M059J (cell line): Measurements from ENCODE around the gene BLACAT1. TPM values are rescaled to one million over a fixed set of nuclear protein-coding genes. Genes with fewer than 3 reads are reported as not detected.
A peak's percentile ranks its signal among the peaks of the same experiment; 100 is the strongest.
"Not testable (repeated sequence)": the region's sequence is repeated elsewhere in the genome, so short reads cannot be mapped to it uniquely, and the experiment has no call there.

Source experiments
- DNase-seq: peaks from one replicate; pipeline ENCODE4 v3.0.0-alpha.2; 2012; ENCODE audit warnings: low read depth
- total RNA-seq: library from RNA; depleted of rRNA; stranded (reverse); fragments of >200 nt; shearing (Covaris generic); gene quantifications from 2 replicates; pipeline ENCODE4 v1.2.3, GENCODE V29; 2014

Gene BLACAT1
- total RNA-seq, 1 experiment from 2014 or later, result 0.15 TPM

GRCh38 chr1:205441716-205442050 is 14.2 kb downstream of the BLACAT1 start:
- no peak for DNase-seq

DNA sequence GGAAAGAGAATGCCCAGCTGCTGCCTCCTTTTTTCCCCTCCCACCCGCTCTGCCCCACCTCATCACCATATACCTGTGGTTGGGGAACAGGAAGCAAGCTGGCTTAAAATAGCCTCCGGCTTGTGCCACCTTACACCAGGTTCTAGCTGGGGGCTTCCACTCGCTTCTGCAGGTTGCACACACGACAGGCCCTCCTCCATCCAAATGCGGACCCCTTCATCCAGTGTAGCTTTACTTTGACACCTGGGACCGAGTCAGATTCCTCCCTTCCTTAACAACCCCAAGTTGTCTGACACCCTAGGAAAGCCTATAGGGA is 14.6 kb downstream of the BLACAT1 start:
- no peak for DNase-seq

GRCh38 chr1:205440476-205441317 is 15.1 kb downstream of the BLACAT1 start:
- peak; percentile 87 for DNase-seq

- DNase-seq, result no peak
These were observed 15.7 kb downstream of the BLACAT1 start for GRCh38 chr1:205440121-205440475.

- DNase-seq, result peak; percentile 71
These were observed 17.4 kb downstream of the BLACAT1 start for GRCh38 chr1:205438213-205439158.

- DNase-seq, result no peak
These were observed 18.3 kb downstream of the BLACAT1 start for GRCh38 chr1:205437570-205437969.

DNA sequence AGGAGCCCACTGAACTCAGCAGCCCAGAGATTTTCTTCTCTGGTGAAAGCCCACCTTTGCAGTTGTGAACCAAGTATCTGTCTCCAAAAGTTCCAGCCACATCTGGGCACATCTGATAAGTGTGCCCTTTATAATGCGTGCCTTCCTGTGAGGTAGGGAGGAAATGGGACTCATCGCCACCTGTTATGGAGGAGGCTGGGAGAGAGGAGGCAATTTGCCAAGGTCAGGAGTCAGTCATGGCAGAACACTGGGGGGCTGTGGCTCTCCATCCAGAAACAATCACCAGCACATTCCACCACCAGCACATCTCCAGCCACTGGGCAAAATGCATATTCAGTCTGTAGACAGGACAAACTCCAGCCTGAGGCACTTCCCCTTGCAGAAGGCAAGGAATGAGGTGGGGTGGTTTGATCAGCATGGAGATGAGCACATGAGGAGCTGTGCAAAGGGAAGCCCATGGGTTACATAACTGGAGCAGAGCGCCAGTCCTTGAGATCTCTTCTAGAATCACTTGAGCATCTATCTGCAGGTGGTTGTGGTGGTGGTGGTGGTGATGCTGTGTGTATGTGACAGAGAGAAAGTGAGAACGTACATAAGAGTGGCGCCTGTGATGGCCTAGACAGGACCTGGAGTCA is 19.0 kb downstream of the BLACAT1 start:
- DNase-seq, result no peak

DNA sequence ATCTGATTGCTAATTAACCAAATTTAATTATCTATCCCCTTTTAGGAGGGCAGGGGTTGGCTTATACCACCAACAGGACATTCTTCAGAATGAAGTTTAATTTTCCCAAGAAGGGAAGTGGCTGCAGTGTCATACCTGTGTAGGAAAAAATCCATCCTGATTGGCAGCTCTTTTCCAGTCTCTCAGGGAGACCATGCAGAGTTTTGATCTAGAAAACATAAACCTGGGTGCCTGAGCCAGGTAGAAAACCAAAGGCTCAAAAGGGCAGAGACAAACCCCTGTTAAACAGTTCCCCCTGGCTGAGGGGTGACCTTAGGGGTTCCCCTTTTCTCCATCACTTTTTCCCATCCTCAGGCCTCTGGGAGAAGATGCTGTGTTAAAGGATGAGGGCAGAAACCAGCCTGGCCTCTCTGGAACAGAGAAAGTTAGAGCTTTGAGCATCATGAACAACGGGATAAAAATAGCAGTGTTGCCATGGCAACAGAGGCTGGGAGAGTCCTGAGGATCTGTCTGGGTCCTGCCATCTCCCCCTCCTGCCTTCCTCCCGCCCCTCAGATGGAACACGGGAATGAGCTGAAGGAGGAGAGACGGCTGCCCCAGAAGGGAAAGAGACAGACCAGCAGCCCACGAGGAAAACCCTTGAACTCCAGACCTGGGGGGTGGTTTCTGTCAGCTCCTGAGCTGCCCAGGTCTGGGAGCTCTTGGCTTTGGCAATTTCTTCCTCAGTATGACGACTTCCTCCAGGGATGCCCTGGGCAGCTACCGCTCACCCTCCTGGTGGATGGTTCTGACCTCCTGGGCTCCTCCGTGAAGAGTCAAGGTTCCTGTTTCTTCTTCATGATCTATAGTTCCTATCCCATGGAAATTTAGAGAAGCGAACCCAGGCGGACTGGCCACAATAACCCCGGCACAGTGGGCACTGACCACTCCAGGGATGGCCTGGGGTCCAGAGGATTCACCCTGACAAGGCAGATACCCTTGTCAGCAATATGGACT is 20.0 kb downstream of the BLACAT1 start:
- DNase-seq, result peak; percentile 24

DNA sequence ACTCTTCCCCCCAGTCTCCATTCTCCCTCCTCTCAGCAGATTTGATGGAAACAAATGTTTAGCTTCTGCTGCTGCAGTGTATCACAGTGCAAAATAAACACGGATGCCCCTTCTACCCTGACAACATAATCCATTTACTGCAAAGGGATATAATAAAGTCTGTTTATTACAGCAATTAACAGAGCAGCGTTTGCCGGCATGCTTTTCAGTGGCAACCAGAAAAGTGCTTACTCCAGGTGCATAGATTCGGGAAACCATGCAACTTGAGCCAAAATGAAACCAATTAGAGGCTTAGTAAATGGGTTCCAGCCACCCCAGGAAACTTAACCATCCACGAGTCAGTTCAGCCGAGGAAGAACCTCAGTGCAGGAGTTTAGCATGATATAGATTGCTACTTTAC is 21.1 kb downstream of the BLACAT1 start:
- DNase-seq, result no peak

- not testable (repeated sequence) for DNase-seq
These were observed 23.2 kb downstream of the BLACAT1 start for GRCh38 chr1:205432692-205433091.

- no peak for DNase-seq
These were observed 23.7 kb downstream of the BLACAT1 start for GRCh38 chr1:205432116-205432515.

DNA sequence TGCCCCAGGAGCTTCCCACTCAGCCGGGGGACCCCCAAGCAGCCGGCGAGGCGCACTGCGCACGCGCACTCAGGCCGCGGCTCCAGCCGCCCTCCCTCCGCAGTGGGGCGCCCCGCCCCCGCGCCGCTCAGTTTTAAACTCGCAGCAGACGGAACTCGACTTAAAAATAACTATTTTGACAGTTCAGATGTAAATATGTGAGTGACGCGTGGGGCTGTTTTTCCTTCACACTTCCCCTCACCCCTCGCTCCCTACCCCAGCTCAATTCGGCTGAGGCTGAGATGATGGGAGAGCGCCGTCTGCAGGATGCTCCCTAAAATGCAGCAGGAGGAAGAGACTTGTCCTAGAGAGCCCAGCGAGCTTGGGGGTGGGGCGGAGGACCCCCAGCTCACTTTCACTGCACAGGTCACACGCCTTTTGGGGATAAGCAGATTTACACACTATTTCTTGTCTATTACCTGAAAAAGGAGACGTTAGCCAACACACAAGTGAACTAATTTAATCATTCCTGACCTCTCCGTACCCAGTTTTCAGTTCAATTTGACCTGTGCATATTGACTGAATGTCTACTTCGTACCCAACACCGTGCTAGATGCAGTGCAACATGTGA is 25.0 kb downstream of the BLACAT1 start:
- peak; percentile 31 for DNase-seq

DNA sequence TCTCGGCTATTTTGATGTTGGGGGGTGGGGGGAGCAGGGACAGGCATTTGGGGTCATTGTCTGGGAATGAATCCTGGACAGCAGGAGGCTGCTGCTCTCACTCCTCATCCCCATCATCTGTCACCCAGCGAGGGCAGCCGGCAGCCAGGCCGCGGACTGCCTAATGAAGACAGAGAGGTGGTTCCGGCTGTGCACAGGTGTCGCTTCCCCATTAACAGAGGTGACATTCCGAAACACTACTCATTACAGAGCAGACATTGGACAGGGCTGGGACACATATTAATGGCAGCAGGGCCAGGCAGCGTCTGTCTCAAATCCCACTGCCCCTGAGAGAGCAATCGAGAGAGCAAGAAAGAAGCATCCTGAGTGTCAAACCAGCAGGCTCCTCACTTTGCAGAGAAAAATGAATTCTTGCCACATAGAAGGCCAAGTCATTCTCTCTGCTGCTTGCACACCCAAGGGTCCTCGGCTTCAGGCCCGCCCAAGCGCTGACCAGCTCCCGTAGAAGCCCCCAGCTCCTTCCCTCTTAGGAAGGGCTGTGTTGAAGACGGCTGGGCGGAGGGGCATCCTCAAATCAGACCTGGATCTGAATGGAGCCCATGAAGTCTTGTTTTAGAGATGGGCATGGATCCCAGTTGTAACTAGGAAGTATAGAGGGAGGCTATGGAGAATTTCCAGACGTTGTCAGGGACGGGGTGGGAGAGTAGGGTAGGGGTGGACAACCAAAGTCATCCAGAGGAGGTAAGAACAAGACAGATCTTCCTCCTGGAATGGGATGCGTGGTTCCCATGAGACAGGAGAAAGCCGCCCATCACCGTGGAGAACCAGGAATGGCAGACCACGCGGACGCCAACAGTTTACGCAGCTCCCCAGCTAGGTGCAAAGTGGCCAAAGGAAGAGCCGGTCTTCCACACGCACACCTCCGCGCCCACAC is 25.8 kb downstream of the BLACAT1 start:
- DNase-seq, result no peak

DNA sequence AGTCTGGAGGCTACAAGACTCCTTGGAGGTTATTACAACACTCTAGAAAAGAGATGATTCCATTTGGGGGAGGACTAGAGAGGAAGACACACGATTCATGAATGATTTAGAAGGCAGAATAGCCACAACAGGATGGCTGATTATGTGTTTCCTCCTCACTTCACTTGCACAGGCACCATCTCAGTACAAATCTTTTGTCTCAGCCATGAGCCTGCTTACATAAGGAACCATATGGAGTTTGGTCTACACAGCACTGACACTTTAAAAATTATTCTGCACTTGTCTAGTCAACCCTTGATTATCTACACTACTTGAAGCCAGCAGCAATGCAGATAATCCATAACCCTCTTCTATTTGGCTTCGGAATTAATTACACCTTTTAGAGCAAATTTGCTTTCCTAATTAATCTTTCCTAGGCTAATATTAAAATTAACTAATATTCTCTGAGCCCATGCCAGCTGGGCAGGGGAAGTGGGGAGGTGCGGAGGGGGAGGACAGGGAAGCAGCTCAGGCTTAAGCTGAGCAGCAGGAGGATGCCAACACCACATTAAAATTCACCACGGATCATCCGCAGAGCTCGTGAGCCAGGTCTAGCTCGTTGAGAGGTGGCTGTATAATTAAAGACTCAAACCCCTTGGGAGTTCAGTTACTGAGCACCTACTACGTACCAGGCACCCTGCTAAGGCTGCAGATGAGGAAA is 30.8 kb downstream of the BLACAT1 start:
- DNase-seq, result no peak

- no peak for DNase-seq
These were observed 31.9 kb downstream of the BLACAT1 start for GRCh38 chr1:205423814-205424399.

GRCh38 chr1:205422993-205423642 is 32.7 kb downstream of the BLACAT1 start:
- DNase-seq, result no peak

GRCh38 chr1:205421798-205422197 is 34.0 kb downstream of the BLACAT1 start, which contains the start of gene LEMD1:
LEMD1 (minus strand) TSS chr1:205422056; CDS start chr1:205420536, 1,520 bp downstream.
- no peak for DNase-seq

GRCh38 chr1:205420938-205421337 is 34.9 kb downstream of the BLACAT1 start:
- no peak for DNase-seq
